Stimulated activated CD8-positive, alpha-beta memory T cell treated with anti-CD3 and anti-CD28 coated beads, Interleukin-2, amount 100 ng/mL, for 48 hours (primary cell): Measurements from ENCODE around the gene FAM120B.

Experiments used
- DNase-seq, 2 donors: peaks; one replicate each; pipeline ENCODE4 v3.0.0-alpha.2; 2020; ENCODE audit warnings: low read depth in 2 of 2

FAM120B gene

DNA sequence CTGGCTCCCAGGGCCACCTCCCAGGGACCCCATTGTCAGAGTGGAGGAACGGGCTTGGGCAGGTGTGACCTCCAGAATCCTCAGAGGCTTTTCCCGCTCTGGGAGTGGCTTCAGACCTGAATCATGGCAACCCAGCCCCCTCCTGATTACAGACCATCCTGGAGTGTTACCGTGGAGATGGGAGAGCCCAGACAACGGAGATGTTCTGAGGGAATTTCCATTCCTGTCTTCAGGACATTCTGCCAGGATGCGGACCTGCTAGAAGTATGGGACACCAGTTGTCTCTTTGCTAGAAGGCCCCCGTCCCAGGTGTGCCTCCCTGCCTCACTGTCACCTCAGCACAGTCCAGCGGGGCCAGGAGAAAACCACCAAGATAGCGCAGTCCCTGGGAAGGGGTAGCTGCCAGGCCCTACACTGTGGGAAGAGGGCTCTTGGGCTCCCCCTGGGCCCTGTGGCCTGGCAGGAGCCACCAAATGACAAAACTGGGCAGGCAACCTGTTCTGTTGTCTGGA, 136.6 kb downstream of the FAM120B start:
- no peak for DNase-seq

DNA sequence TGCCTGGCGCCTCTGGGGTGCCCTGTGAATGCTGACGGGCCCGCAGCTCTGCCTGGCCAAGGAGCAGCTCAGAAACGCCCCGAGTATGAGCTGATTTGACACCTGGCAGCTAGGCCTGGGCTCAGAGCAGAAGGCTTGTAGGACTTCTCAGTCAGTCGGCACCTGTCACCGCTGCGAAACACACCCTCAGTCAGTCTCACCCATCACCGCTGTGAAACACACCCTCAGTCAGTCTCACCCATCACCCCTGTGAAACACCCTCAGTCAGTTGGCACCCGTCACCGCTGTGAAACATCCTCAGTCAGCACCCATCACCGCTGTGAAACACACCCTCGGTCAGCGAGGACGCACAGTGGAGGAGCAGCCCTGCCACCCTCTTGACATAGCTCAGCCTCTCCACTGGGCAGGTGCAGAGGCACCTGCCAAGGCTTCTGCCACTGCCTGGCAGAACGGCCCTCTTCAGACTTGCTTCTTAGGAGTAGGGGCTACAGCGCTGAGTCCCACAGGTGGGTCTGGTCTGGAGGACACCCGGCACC, 137.6 kb downstream of the FAM120B start:
- no peak for DNase-seq

DNA sequence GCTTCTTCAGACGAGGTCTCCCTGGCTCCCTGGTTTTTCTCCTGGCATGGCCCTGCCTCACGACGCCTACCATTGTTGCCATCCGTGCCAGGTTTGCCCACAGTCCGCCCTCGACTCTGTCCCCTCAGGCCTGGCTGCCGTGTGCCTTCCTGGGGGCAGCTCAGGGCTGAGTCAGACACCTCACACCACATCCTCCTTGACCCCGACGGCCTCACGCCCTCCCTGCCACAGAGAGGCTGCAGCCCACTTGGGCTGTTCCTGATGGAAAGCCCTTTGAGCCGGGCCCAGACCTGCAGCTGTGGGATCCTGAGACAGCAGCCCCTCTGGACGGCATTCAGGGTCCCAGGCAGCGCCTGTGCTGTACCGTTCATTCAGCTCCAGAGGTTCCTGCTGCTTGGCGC, 138.3 kb downstream of the FAM120B start:
- DNase-seq: no peak

DNA sequence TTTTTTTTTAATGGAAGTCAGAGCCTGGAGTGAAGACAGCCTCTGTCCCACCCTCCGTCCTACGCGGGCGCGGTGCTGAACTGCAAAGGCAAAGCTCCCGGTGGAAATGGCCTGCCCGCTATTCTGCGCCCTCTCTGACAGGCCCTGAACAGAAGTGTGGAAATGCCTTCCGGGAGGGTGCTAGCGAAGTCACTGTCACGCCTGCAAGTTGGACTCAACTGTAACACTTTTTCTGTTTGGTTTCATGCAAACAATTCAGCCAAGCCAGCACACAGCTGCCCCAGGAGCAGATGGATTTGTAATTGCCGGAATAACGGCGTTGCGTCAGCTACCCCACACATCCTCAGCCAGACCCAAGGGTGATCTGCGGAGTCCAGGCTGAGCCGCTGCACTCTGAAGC, 138.9 kb downstream of the FAM120B start:
- DNase-seq: no peak

DNA sequence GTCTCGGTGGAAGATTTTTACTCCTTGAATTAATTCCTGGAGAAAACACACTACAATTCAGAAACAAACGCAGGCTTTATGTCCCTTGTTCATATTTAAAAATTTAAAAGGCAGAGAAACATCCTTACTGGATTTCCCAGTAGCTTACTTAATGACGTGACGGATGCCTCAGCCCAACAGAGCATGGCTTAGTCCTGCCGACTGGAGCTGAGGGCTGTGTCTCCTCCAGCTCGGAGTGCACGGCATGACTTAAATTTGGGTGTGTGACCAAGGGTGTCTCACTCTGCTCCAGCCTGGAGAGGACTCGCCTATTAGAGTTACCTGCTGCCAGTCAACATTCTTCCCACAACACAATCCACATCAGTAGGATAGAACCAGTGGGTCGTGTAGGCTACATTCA, 139.4 kb downstream of the FAM120B start:
- DNase-seq: no peak

DNA sequence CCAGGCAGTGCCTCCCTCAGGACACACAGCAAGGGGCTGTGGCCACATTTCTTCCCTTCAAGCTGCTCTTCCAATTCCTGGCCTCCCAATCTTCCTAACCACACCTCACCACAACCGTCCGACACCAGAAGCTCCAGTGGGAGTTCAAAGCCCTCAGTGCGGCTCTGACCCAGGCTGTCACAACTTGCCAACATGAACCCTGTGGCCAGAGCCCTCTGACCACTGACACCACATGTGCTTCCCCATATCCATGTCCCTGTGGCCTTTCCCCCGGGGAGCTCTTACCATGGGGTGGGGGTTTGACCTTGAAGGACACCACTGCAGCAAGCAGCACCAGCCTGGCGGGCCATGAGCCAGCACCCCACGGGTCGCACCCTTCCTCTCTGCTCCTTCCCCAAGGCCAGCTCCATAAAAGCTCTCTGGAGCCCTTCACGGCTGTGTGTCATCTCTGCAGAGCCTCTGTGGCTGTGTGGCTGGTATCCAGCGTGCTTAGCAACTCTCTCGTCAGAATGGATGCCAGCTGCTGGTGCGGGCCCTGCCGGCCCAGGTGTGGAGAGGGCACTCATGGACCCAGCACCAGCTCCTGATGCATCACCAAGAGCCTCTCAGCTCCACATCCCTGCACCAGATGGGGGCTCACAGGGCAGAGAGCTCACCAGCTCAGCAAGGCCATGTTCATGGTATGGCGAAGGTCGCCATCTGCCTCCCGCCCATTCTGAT, 140.4 kb downstream of the FAM120B start:
- no peak for DNase-seq

DNA sequence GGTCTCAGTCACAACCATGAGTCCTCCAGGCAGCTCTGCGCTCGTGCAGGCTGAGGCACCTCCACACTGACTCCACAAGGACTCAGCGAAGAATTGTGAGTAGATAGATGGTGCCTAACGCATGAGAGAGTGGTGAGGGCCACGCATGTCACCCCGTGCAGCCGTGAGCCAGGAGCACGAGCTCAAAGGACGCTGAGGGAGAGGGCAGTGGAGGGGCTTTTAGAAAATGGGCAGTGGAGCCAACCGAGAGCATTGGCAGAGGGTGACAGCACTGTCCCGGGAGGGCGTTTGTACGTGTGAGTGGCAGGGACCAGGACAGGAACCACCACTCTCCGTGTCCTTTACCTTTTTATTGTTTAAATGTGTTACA, 141.0 kb downstream of the FAM120B start:
- DNase-seq: no peak

DNA sequence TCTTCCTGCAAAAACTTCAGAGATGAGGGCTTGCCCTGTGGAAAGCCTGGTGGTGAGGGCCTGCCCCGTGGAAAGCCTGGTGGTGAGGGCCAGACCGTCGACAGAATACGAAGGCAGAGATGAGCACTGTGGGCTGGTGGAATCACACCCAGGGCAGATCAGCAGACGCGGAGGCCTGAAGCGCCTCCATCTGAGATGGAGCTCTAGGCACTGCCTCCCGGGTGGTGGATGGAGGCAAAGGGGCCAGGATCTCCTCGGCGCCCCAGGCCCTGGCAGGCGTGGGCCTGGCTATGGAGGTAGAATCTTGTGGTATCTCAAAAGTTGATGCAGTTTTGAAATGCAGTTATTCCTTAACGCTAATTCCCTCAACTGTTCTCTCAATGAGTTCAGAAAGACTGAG, 141.8 kb downstream of the FAM120B start:
- no peak for DNase-seq

DNA sequence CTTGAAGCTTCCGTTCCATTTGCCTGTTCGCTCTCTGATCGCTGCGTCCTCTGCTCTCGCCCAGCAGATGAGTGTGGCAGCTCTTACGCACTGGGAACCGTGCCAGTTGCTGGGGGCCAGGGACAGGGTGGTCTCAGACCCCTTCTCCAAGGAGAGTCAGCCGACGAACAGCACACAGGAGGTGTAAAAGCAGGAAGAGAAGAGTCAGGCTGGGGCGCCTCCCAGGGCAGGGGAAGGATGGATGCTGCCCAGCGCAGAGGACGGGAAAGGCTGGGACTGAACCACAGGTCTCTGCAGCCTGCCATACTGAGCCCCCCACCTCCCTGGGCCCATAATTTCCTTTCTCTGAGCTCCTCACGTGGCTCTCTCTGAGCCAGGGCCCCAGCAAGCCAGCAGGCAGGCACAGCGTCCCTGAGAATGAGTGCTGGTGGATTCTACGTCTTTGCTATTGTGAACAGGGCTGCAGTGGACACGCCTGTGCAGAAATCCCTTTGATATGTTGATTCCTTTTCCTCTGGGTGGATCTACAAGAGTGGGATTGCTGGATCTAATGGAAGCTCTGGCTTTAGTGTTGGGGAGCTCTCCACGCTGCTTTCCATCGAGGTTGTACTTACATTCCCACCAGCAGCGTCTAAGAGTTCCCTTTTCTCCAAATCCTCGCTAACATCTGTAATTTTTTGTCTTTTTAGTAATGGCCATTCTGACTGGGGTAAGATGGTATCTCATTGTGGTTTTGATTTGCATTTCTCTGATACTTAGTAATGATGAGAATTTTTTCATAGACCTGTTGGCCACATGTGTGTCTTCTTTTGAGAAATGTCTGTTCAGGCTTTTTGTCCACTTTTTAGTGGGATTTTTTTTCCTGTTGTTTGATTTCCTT, 142.4 kb downstream of the FAM120B start:
- no peak for DNase-seq

DNA sequence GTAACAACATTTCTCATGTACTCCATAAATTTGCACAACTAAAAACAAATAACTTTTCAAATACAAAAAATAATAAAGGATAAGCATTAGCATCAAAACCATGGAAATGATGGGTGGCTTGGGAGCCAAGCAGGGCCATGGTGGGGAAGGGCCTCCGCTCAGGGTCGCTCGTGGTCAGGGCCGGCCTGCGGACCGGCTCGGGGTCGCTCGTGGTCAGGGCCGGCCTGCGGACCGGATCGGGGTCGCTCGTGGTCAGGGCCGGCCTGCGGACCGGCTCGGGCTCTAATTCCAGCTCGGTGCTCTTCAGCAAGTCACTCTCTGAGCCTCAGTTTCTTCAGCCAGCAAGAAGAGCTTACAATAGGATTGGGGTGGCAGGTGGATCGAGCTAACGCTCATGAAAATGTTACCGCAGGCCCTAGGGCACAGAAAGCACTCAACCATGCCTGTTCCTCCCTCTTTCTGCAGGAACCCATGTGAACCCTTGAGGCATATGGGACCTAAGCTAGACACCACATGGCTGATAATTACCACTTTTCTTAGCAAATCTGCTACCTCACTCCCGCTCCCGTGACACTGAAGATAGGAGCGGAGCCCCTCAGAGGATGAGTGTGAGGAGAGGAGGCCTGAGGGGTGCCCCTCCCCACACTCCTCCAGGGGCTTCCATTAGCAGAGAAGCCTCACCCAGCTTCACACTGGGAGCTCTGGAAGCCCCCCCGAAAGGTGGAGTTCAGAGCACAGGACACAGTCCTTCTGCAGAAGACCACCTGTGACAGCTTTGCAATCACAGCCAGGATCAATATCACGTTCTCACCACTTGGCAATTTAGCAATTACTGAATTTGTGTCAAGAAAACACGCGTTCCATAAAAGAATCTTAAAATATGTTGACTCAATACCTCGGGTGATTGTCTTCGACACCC, 143.5 kb downstream of the FAM120B start:
- no peak for DNase-seq

DNA sequence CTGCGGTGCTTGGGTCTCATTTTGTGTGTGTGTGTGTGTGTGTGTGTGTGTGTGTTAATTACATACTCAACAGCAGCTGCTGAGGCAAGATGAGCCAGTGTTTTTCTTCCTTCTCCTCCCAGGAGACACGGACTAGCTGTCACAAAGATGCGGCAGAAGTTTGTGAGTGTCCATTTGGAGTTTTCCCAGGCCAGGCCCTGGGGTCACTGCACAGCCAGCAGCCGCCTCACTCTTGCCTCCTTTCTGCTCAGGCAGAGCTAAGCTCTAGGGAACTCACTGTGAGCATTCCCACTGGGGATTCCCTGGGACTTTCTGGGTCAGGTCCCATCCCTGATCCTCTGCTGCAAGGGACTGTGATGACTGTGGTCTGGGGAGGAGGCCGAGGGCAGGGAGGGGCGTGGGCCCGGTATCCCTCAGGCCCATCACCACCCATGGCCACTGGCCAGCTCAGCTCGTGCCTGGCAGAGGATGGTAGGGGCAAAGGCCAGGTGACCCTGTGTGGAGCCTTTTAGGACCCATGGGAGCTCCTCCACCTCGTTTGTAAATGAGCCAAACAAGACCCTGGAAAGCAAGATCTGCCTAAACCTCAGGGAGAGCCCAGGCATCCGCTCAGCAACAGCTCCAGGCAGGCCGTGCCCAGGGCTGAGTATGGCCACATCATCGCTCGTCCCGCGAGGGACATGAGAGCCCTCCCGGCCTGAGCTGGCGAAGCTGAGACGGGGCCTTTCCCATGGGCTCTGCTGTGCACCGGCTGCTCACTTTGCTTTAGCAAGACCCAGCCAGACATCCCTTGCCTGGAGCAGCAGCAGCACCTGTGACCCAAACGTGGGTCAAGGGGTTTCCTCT, 144.6 kb downstream of the FAM120B start:
- no peak for DNase-seq

DNA sequence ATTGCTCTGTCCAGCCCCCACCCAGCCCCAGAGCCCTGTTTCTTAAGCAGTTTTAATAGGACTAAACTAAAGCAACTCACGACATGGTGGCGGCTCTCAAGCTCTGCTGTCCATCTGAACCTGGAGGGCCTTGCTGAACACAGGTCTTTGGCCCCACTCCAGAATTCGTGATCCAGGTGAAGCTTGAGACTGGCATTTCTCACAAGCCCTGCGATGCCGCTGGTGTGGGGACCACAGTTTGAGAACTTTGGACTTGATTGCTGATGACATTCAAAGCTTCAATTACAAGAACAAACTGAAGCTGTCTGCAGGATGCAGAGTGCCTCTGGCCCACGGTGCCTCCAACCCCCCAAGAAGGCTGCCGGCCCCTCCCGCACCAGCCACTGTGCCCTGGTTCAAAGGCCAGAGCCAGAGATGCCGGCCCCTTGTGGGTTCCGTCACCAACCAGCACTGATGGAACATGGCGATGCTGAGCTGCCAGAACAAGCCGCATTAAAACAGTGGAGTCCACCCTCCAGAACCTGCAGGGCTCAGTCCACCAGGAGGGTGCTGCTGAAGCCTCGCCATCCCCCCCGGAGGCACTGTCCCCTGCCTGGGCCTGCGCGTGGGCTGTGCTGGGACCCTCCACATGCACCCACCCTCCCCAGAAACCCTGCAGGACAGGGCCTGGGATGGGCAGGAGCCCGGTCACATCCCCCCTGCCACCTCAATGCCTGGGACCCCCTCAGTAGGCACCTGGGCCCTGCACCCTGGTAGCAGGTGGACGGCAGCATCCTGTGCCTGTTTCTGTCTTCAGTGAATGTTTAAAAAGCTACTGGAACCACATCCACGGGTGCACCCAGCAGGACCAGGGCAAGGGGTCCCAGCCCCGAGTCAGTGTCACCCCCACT, 145.4 kb downstream of the FAM120B start:
- DNase-seq: no peak

DNA sequence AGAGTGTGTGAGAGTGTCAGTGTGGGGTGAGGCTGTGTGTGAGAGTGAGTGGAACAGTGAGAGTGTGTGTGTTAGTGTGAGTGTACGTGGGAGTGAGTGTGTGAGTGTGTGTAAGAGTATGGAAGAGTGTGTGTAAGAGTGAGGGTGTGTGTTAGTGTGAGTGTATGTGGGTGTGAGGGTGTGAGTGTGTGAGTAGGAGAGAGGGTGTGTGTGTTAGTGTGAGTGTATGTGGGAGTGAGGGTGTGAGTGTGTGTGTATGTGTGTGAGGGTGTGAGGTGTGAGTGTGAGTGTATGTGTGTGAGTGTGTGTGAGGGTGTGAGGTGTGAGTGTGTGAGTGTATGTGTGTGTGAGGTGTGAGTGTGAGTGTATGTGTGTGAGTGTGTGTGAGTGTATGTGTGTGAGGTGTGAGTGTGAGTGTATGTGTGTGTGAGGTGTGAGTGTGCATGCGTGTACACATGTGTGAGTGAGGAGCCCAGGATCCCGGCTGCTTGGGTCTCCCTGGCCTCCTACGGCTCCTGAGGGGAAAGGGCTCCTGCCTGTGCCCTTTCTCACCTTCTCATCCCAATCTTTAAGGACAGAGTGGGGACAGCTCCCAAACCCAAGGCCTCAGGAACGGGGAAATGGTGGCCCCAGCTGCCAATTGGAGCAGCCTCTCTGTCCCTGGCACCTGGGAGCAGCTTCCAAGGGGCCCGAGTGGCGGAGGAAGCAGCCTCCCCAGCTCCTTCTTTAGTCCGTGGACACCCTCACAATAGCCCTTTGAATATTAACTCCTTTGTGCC, 146.4 kb downstream of the FAM120B start:
- DNase-seq: no peak

DNA sequence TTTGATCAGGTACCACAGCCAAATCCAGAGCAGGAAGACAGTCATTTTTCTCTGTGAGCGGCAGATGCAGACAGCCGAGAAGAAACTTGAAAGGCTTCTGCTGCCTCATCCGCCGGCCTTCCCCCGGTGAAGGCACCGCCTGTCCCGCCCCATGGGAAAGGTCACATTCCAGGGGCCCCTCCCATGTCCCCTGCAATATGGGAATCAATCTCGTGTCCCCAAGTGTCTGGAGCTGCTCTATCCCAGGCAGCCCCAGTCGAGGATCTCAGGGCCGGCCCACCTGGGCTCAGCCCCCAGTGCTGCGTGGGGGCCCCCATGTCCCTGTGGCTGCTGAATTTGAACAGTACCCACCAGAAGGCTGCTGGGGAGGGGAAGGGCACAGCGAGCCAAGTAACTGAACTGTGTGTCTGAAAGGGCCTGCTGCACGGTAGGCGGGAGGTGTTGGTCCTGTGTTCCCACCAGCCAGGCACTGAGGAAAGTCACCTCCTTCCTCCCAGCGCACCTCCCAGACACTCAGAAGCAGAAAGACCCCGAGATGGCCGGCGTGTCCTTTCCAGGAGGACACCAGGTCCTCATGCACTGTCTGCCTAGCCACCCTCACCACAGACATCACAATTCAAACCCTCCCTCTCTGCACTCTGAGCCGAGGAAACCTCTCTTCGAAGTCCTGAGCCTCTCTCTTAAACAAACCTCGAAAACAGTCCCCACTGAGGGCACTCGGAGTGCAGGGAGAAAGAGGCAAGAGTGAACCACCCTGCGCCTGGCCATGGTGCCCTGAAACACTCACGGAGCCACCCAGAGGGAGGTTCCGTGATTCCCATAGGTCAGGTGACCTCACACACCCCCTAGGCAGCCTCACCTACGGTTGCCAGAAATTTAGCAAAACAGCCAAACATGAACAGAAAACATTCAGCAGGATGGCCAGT, 147.3 kb downstream of the FAM120B start:
- DNase-seq: no peak

DNA sequence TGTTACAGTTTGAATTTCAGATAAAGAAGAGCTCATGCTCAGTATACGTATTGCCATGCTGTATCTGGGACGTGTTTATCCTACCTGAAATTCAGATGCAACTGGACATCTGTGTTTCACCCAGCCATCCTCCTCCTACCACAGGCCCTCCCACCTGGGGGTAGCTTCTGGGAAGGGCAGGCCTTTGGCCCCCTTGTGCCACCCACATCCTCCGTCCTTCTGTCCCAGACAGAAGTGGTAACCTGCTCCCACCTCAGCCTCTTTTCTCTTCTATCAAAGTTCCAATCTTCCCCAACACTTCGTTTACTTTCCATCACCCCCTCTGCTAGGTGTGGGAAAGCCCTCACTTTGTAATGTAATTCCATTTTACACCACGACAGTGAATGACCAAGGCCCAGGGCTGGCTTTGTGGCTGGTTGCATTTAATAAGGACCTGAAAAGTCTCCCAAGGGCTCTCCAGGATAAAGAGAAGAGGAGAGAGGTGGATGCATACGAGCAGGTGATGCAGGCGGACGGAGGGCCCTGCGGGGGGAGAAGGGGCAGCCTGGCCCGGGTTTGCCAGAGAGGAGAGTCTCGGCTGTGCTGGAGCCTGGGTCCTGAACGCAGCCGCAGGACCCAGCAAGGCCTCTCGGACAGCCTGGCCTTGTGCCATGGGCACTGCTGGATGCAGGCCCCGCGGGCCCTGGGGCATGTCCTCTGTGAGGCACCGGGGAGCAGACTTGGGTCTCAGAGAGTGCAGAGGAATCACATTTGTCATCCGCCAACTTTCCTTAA, 148.1 kb downstream of the FAM120B start:
- no peak for DNase-seq

DNA sequence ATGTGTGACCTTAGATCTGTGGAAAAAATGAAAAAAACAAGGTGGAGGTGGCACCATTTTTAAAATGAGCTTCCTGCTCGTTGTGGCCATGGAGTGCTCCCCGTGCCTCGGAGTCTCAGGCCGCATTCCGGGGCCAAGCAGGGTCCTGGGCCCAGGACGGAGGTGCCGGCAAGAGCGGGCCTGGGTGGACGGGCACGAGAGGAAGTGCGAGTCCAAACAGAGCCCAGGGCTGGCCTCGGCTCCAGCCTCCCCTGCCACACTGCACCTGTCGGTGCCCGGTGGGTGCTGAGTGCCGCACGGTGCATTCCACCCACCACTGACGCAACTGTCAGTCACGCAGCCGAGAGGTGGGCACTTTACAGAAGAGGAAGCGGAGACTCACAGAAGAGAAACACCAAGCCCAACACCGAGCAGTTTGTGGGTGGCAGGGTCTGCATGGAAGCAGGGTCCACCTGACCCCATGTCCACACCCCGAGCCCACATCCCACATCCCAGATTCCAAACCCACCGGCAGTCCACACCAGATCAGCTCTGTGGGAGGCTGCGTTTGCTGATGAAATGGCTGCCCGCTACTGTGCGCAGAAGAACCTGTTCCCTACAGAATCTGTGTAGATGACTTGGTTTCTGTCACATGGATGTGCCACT, 148.9 kb downstream of the FAM120B start:
- DNase-seq: no peak

DNA sequence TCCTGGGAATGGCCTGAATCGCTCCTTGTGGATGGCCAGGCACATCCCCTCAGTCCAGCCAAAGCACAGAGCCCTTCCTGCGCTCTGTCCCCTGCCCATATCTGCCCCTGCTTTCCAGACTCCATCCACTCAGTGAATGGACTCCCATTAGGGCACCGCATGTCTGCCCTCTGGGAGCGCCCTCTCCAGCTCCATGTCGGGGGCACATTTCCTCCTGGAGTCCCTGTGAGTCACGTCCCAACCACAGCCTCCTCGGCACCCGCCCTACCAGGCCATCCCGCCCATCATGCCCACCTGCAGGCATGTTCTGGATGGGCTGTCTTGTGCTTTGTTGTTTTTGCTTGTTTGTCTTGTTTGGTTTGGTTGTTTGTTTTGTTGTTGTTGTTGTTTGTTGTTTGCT, 149.8 kb downstream of the FAM120B start:
- no peak for DNase-seq
